Measurements from ENCODE around the gene LYZL2.

DNA sequence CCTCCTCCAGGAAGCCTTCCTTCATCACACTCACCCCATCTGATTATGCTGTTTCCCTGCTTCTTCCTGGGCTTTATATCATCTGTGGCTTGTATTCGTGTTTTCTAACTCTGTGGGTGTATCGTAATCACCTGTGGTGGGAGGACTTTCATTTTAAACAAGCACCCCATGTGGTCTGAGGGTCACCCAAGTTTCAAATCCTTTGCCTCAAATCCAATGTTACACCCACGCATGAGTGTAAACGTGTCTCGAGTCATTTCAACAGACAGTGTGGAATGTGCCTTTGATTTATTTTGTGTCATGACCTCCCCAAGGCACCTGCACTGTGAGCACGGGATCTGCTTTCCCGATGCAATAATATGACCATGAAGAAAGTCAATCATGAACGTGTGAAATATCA, 17.5 kb upstream of the LYZL2 start:
- no peak for TF ChIP-seq EZH2 (IDR thresholded peaks at IDR 0.05)
- no peak for TF ChIP-seq POLR2AphosphoS5 (IDR thresholded peaks at IDR 0.05; ENCODE audit: borderline replicate concordance, low read depth, low read length)
